ENCODE data around the gene IGLL5. TPM values are rescaled to one million over a fixed set of nuclear protein-coding genes. Genes with fewer than 3 reads are reported as not detected.

The IGLL5 gene
- total RNA-seq: not detected

DNA sequence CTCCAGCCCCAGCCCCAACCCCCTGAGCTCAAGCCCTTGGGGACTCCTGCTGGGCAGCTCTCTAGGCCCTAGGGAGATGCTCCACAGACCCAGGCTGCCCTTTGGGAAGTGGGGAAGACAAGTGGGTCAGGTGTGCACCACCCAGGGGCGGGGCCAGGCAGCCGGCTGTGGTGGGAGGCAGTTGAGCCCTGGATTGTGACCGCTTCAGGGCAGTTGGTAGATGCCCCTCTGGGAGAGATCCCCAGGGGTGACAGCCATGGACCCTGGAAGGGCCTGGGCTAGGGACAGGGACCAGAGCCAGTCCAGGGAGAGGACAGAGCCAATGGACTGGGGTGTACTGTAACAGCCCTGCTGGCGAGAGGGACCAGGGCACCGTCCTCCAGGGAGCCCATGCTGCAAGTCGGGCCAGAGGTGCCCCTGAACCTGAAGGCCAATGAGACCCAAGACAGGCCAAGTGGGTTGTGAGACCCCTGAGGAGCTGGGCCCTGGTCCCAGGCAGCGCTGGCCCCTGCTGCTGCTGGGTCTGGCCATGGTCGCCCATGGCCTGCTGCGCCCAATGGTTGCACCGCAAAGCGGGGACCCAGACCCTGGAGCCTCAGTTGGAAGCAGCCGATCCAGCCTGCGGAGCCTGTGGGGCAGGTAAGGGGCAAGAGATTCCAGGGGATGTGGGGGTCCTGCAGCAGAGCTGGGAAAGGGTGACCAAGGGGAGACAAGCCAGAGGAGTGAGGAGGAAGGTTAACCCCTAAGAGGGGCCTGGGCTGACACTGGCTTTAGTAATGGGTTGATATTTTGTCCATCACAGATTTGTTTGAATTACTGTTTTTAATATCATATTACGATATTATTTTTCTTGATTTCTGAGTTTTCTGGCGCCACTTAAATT, at the start of gene IGLL5:
TSS of gene IGLL5 (plus strand) at position 196 of the 883 bp plus-strand sequence. CDS start at position 434, 238 bp downstream.
- Mint-ChIP-seq H3K27ac (no peak within 1 kb of the TSS), H3K36me3 (no peaks in the 10 kb centered on the region), H3K9me3 (no peaks in the 10 kb centered on the region)
- no peak for ATAC-seq
- no peak for DNase-seq (ENCODE audit: low spot score in 2 of 2)

DNA sequence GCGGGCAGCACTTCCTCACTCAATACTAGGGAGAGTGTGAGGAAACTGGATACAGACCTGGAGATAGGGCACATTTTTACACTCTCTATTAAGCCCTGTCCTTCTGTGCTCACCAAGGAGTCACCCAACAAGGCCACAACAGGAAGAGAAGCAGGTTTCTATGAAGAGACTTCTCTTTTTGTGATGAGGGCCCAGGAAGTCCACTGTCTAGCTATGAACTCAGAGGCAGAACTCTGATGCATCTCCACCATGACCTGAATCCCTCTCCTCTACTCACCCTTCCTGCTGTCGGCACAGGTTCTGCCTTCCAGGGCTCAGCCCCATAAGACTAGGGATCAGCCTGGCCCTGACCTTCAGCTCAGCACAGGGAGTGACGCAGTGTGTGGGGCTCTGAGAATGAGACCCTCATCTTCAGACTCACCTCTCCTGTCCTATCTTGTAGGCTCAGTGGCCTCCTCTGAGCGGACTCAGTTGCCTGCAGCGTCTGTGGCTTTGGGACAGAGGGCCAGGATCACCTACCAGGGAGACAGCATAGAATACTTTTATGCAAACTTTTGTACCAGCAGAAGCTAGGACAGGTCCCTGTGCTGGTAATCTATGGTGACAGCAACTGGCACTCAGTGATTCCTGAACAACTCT, 49.3 kb upstream of the IGLL5 start:
- ATAC-seq (no peak), DNase-seq (ENCODE audit: low spot score in 2 of 2) (no peak)
- Mint-ChIP-seq H3K36me3 (no peaks in the 10 kb centered on the region), H3K9me3 (no peaks in the 10 kb centered on the region), H3K27ac (no peak overlapping the region)

DNA sequence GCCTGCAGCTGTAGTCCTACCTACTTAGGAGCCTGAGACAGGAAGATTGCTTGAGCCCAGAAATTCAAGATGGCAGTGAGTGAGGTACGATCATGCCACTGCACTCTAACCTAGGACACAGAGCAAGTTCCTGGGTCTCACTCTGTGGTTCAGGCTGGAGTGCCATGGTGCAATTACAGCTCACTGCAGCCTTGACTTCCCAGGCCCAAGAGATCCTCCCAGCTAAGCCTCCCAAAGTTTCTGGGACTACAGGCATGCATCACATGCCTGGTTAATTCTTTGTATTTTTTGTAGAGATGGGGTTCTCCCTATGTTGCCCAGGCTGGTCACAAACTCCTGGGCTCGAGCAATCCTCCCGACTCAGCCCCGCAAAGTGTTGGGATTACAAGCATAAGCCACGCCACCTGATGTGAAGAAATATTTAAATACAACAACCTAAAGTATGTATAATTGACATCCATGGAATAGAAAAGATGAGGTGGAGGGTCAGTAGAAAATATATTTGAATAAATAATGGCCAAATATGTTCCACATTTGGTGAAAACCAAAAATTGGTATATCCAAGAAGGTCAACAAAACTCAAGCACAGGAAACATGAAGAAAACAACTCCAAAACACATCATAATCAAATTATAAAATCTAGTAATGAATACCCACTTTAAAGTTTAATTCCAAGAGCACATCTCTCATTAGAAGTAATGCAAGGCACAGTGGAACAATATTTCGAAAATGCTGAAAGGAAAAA, 47.9 kb upstream of the IGLL5 start:
- H3K9me3 Mint-ChIP-seq: no peaks in the 10 kb centered on the region
- no peak for DNase-seq (ENCODE audit: low spot score in 2 of 2)
- no peak for ATAC-seq
- no peaks in the 10 kb centered on the region for H3K36me3 Mint-ChIP-seq
- H3K27ac Mint-ChIP-seq: no peak overlapping the region

DNA sequence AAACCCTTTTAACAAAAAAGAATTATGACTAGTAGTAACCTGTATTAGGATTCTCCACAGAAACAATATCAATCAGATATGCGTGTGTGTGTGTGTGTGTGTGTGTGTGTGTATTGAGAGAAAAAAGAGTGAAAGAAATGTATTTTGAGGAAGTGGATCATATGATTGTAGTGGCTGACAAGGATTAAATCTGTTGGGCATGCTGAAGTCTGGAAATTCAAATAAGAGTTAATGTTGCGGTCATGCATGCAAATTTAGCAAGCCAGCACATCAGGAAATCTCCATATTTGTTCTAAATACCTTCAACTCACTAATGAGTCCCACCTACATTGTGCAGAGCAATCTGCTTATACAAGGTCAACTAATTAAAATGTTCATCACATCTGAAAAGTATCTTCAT, 46.8 kb upstream of the IGLL5 start:
- no peak for ATAC-seq
- no peaks in the 10 kb centered on the region for H3K9me3 Mint-ChIP-seq
- H3K36me3 Mint-ChIP-seq: no peaks in the 10 kb centered on the region
- H3K27ac Mint-ChIP-seq: no peak overlapping the region
- no peak for DNase-seq (ENCODE audit: low spot score in 2 of 2)

DNA sequence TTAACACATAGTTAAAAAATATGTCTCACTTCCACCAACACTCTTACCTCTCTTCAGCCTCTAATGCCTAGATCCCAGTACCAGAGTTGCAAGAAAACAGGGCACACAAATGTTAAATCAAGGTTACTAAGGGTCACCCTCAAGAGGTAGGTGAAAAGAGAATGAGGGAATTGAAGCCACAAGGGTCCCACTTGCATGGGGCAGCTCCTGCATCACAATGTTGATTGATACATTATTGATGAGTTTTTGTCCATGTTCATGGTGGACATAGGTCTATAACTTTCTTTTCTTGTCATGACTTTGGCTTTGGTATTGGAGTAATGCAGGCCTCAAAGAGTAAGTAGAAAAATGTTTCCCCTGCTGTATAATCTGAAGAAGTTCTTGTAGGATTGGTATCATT, 46.0 kb upstream of the IGLL5 start:
- DNase-seq (ENCODE audit: low spot score in 2 of 2): no peak
- no peak for ATAC-seq
- Mint-ChIP-seq H3K9me3 (no peaks in the 10 kb centered on the region), H3K36me3 (no peaks in the 10 kb centered on the region), H3K27ac (no peak overlapping the region)

DNA sequence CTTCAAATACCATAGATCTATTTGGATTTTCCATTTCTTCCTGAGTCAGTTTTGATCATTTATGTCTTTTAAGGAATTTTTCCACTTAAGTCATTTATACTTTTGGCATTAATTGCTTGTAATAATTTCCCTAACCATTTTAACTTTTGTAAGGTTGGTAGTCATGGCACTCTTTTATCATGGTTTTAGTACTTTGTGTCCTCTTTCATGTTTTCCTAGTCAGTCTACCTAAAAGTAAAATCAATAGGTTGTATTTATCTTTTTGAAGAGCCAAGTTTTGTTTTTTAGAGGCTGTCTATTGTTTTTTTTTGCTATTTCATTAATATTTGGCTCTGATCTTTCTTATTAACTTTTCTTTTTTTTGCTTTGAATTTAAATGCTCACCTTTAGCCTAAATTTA, 45.5 kb upstream of the IGLL5 start:
- no peak for ATAC-seq
- no peak for DNase-seq (ENCODE audit: low spot score in 2 of 2)
- Mint-ChIP-seq H3K27ac (no peak overlapping the region), H3K9me3 (no peaks in the 10 kb centered on the region), H3K36me3 (no peaks in the 10 kb centered on the region)

DNA sequence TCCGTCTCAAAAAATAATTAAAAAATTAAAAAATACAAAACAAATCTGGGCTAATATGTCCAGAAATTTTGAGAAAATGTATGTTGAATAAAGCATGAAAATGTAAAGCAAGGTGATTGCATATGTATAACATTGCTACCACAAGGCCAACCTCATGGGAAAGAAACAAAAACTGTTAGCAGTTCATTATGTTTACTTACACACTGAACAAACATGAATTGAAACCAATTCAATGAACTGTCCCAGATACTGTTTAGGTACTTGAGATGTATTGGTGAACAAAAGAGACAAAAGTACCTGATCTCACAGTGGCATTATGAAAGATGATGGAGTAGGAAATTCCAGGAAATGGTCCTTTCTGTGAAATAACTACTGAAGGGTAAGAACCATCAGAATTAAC, 43.8 kb upstream of the IGLL5 start:
- no peaks in the 10 kb centered on the region for H3K9me3 Mint-ChIP-seq
- H3K36me3 Mint-ChIP-seq: no peaks in the 10 kb centered on the region
- DNase-seq (ENCODE audit: low spot score in 2 of 2): no peak
- H3K27ac Mint-ChIP-seq: no peak overlapping the region
- no peak for ATAC-seq

DNA sequence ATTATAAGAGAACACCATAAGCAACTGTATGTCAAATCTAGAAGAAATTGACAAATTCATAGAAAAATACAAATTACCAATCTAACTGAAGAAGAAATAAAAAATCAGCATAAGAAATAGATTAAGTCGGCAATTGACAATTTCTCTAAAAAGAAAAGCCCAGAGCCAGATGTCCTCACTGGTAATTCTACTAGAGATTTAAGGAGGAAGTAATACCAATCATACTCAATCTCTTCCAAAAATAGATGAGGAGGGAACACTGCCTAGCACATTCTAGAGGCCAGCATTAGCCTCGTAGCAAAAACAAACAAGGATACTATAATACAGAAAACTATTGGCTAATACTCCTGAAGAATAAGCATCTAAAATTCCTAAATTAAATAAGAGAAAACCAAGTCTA, 40.4 kb upstream of the IGLL5 start:
- no peak for DNase-seq (ENCODE audit: low spot score in 2 of 2)
- no peaks in the 10 kb centered on the region for H3K36me3 Mint-ChIP-seq
- no peaks in the 10 kb centered on the region for H3K9me3 Mint-ChIP-seq
- ATAC-seq: no peak
- no peak overlapping the region for H3K27ac Mint-ChIP-seq

DNA sequence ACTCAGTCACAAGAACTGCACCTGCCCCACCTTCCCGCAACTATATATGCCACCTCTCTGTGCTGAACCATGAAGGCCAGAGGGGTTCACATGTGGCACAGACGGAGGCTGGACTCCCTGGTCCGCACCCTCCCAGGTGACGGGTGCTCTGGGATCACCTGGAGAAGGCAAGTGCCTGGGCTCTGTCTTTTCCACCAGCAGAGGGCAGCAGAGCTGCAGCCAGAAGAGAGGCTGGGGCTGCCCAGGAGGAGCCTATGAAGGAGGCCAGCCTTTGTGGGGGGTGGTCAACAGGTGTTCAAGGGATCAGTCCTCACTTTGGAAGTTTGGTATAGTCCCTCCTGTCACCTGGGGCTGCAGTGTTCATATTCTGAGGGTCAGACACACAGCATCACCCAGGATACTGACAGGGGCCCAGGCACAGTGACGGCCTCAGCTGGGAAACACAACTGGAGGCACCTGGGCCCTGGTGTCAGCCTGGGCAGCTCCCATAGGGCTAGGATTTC, 39.2 kb upstream of the IGLL5 start:
- Mint-ChIP-seq H3K27ac (no peak overlapping the region), H3K9me3 (no peaks in the 10 kb centered on the region), H3K36me3 (no peaks in the 10 kb centered on the region)
- ATAC-seq (peak; percentile 91 to 93), DNase-seq (ENCODE audit: low spot score in 2 of 2) (peak in 1 of 2 donors; percentile 79)

DNA sequence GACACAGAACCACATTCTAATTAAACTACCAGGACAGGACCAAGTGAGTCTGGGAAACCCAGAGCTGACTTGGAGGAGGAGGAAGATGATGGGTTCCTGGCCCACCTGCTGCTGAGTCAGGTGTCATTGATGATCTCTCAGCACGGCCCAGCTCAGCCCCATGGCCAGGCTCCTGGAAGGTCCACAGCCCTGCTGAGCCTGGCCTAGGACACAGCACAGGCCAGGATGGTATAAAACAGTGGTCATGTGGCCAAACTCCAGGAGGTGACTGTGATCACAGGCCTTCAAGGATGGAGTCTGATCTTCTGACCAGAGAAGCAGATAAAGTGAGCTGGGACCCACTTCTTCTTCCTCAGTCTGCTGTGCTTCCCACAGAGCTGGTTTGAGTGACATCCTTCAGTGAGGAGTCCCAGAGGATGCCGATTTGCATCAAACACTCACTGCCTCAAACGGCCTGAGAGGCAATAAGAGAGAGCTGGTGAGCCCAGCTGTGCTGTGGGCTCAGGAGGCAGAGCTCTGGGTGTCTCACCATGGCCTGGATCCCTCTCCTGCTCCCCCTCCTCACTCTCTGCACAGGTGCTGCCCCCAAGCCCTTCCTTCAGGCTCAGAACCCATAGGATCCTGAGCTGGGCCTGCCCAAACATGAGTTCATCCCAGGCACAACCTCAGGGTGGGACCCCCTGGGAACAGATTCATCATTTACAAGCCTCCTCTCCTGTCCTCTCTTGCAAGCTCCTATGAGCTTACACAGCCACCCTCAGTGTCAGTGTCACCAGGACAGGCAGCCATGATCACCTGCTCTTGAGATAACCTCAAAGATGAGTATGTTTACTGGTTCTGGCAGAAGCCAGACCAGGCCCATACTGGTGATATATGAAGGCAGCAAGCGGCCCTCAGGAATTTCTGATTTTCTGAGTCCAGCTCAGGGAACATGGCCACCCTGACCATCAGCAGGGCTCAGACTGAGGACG, 37.7 kb upstream of the IGLL5 start:
- no peaks in the 10 kb centered on the region for H3K36me3 Mint-ChIP-seq
- no peak overlapping the region for H3K27ac Mint-ChIP-seq
- DNase-seq (ENCODE audit: low spot score in 2 of 2) (no peak), ATAC-seq (no peak)
- no peaks in the 10 kb centered on the region for H3K9me3 Mint-ChIP-seq

DNA sequence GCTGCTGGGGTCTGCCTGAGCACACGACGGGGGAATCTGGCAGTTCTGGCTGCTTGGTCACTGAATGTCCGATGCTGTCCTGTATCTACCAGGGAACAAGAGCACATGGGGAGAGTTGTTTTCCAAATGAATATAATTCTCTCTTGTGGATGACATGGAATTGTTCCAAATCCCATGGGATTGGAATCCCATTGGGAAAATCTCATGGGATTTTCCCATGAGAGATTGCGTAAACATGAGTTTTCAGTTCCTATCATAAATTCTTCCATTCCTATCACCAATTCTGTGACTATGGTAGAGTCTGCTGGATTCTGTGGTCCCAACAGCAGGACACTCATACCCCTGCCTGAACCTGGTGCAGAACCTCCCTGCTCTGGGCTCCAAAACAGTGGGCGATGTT, 35.6 kb upstream of the IGLL5 start:
- H3K36me3 Mint-ChIP-seq: no peaks in the 10 kb centered on the region
- no peaks in the 10 kb centered on the region for H3K9me3 Mint-ChIP-seq
- no peak overlapping the region for H3K27ac Mint-ChIP-seq
- ATAC-seq: no peak
- no peak for DNase-seq (ENCODE audit: low spot score in 2 of 2)

DNA sequence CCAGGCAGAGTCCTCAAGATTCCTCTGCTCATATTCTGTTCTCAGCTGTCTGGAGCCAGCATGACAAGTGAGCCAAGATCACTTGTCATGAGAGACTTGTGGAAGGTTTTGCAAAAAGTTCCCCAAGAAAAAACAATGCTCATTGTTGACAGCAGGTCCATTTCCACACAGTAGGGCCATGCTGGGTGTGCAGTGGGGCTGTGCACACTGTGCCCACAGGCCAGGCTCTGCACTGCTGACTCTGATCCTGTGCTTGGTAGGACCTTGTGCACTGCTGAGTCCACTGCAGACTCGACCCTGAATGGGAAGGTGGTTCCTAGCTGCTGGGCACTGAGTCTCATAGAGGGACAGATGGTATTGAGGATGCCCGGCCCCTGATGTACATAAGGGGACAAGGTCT, 33.9 kb upstream of the IGLL5 start:
- no peak for ATAC-seq
- Mint-ChIP-seq H3K36me3 (no peaks in the 10 kb centered on the region), H3K9me3 (no peaks in the 10 kb centered on the region), H3K27ac (no peak overlapping the region)
- DNase-seq (ENCODE audit: low spot score in 2 of 2): no peak

DNA sequence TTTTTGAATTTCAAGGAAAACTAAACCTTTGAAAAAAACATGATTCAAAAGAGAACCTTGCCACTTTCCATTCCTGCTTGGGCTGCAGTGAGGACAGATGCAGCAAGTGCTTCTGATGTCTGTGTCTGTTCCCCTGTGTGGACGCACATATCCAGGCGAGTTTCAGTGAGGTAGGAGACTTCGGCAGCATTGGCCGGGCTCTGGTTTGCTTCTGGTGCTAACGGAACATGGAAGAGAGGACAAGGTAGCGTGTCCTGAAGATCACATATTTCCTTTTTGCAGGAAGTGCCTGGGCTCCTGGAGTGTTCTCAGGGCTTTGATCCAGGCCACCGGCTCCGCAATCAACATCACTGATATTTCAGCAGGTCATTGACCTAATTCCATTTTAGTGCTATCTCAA, 33.1 kb upstream of the IGLL5 start:
- DNase-seq (ENCODE audit: low spot score in 2 of 2): no peak
- H3K27ac Mint-ChIP-seq: peak overlapping the region in 1 of 2 donors; percentile 36
- no peak for ATAC-seq
- H3K9me3 Mint-ChIP-seq: no peaks in the 10 kb centered on the region
- no peaks in the 10 kb centered on the region for H3K36me3 Mint-ChIP-seq

DNA sequence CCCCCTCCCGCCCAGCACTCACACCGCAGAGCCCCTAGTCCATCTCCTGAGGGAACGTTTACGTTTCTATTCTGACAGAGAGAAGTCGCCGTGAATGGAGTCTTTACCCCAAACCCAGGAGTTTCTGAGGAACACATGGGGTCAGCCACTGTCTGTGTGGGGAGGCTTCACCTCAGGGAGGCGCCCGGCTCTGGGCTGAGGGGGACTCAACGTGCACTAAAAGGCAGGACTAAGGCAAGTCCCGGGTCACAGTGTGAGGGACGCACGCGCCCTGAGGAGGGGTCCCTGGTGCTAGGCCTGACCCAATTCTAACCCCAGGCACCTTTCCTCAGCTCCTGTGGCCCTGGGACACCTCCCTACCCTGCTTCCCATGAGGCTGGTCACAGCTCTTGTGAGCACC, 32.5 kb upstream of the IGLL5 start:
- Mint-ChIP-seq H3K36me3 (no peaks in the 10 kb centered on the region), H3K27ac (no peak overlapping the region), H3K9me3 (no peaks in the 10 kb centered on the region)
- ATAC-seq: no peak
- DNase-seq (ENCODE audit: low spot score in 2 of 2): no peak

DNA sequence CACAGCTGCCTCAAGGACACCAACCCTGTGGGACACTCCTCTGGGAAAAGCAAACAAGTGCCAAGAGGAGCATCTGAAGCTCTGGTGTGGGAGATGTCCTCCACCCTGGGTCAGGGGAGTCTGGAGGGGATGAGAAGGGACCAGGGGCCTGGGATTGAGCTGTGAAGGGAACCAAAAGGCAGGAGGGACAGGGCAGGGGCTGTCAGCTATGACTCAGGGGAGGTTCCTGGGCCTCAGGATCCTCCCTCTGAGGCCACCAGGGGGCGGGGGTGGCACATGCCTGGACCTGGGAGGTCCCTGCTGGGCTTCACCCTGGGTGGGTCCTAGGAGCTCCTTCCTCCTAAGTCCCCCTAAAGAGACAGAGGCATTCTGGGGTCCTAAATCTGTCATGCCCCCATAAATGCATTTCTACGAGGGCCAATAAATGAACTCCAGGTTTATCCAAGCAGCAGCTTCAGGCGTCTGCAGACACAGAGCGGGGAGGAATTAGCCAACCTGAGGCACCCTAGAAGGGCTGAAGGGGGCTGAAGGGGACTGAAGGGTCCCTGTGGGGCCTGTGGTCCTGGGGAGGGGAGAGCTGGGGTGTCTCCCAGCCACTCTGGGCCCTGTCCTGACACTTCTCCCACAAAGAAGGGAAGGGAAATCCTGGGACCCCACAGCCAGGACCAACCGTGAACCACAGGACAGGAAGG, 31.9 kb upstream of the IGLL5 start:
- peak; percentile 54 to 83 for ATAC-seq
- H3K9me3 Mint-ChIP-seq: no peaks in the 10 kb centered on the region
- H3K36me3 Mint-ChIP-seq: no peaks in the 10 kb centered on the region
- DNase-seq (ENCODE audit: low spot score in 2 of 2): peak in 1 of 2 donors; percentile 47
- H3K27ac Mint-ChIP-seq: no peak overlapping the region

DNA sequence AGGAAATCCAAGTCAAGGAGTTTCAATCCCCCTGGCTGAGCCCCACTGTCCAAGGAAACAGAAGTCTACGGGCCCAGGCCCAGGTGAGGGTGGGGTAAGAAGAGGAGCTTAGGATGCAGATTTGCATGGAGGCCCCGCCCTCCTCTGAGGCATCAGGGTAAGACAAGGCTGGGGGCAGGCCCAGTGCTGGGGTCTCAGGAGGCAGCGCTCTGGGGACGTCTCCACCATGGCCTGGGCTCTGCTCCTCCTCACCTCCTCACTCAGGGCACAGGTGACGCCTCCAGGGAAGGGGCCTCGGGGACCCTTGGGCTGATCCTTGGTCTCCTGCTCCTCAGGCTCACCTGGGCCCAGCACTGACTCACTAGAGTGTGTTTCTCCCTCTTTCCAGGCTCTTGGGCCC, 31.3 kb upstream of the IGLL5 start:
- no peaks in the 10 kb centered on the region for H3K9me3 Mint-ChIP-seq
- DNase-seq (ENCODE audit: low spot score in 2 of 2): no peak
- no peak for ATAC-seq
- no peak overlapping the region for H3K27ac Mint-ChIP-seq
- no peaks in the 10 kb centered on the region for H3K36me3 Mint-ChIP-seq
